B cell (primary cell): ENCODE measurements around the gene LRP4. TPM values are rescaled to one million over a fixed set of nuclear protein-coding genes. Genes with fewer than 3 reads are reported as not detected.

Experiments used
- ATAC-seq: fragments of 200-7000 bp; cut with Tn5 transposase; one replicate; pipeline ENCODE4 v1.10.0; 2021; ENCODE audit warnings: low read depth, mild to moderate bottlenecking, moderate number of reproducible peaks, moderate library complexity
- CTCF ChIA-PET: fragments of 350-600 bp; sonication (Branson Sonifier 250); formaldehyde crosslinking; loops from one replicate; lab custom pipeline; 2021; ENCODE audit warnings: antibody characterized with exemption, inconsistent platforms; lab: Charles Lee
- POLR2A ChIA-PET: fragments of 350-600 bp; sonication (Branson Sonifier 250); formaldehyde crosslinking; loops from one replicate; lab custom pipeline; 2021; ENCODE audit warnings: antibody characterized with exemption; lab: Charles Lee
- DNase-seq: peaks from one replicate; pipeline ENCODE4 v3.0.0; 2013
- H2AFZ ChIP-seq: 2 replicates; pipeline ENCODE4 v1.6.1; 2012; ENCODE audit warnings: mild to moderate bottlenecking, low read depth, low read length; ENCODE audit not compliant: insufficient read depth, poor library complexity, severe bottlenecking
- H3K27ac ChIP-seq, 2 donors: 1 replicate in 1 of 2; 2 replicates in 1 of 2; pipeline ENCODE4 v1.5.1; 2012 to 2013; ENCODE audit warnings: low read length in 2 of 2, mild to moderate bottlenecking in 2 of 2, moderate library complexity in 1 of 2
- H3K27me3 ChIP-seq, 4 experiments: fragments of 200-600 bp in 1 of 4; sonication (generic) in 1 of 4; replicated peaks in 1 of 4; 1 replicate in 2 of 4; 2 replicates in 2 of 4; pipeline versions ENCODE4 v1.6.1 to v1.7.0; 2013 to 2016; ENCODE audit warnings: low read length in 3 of 4, mild to moderate bottlenecking in 2 of 4, mixed read lengths in 1 of 4, moderate library complexity in 1 of 4; ENCODE audit not compliant: insufficient read depth in 4 of 4, control insufficient read depth in 3 of 4; ENCODE audit errors: control extremely low read depth in 1 of 4
- H3K36me3 ChIP-seq, 2 experiments: replicated peaks in 1 of 2; 1 replicate in 1 of 2; 2 replicates in 1 of 2; pipeline versions ENCODE4 v1.6.1 to v1.7.1; 2013; ENCODE audit warnings: low read length in 1 of 2; ENCODE audit not compliant: insufficient read depth in 2 of 2, control insufficient read depth in 1 of 2; ENCODE audit errors: control extremely low read depth in 1 of 2, extremely low read depth in 1 of 2
- H3K4me1 ChIP-seq, 2 donors: fragments of 200-600 bp in 1 of 2; sonication (generic) in 1 of 2; 1 replicate in 1 of 2; 2 replicates in 1 of 2; pipeline versions ENCODE4 v1.5.1 to v1.6.1; 2013 to 2017; ENCODE audit warnings: low read length in 2 of 2; ENCODE audit not compliant: control insufficient read depth in 2 of 2, insufficient read depth in 2 of 2
- H3K4me2 ChIP-seq: replicated peaks from 2 replicates; pipeline ENCODE3; 2012; ENCODE audit warnings: mild to moderate bottlenecking, low read depth, low read length; ENCODE audit not compliant: poor library complexity, severe bottlenecking
- H3K4me3 ChIP-seq, 5 experiments: fragments of 200-600 bp in 1 of 5; sonication (generic) in 1 of 5; 1 replicate in 3 of 5; 2 replicates in 2 of 5; pipeline versions ENCODE4 v1.5.1 to v1.7.0; 2011 to 2016; ENCODE audit warnings: low read length in 4 of 5, mild to moderate bottlenecking in 4 of 5, low read depth in 2 of 5, control low read depth in 1 of 5, moderate library complexity in 1 of 5; ENCODE audit not compliant: insufficient read depth in 1 of 5; ENCODE audit errors: control extremely low read depth in 1 of 5, extremely low read depth in 1 of 5
- H3K79me2 ChIP-seq: fragments of 200-600 bp; sonication (generic); one replicate; pipeline ENCODE4 v1.6.0; 2016; ENCODE audit warnings: low read length; ENCODE audit not compliant: control insufficient read depth, insufficient read depth
- H3K9ac ChIP-seq: fragments of 200-600 bp; sonication (generic); 2 replicates; pipeline ENCODE4 v1.6.1; 2017; ENCODE audit warnings: mild to moderate bottlenecking, low read length, moderate library complexity
- H3K9me3 ChIP-seq, 3 donors: one replicate each; pipeline versions ENCODE4 v1.6.1 to v1.7.1; 2013; ENCODE audit warnings: low read length in 2 of 3; ENCODE audit not compliant: control insufficient read depth in 2 of 3, insufficient read depth in 1 of 3; ENCODE audit errors: control extremely low read depth in 1 of 3
- H4K20me1 ChIP-seq: 2 replicates; pipeline ENCODE4 v1.6.0; 2012; ENCODE audit warnings: mild to moderate bottlenecking, low read length; ENCODE audit not compliant: insufficient read depth, control insufficient read depth, poor library complexity, severe bottlenecking
- H3K27ac Mint-ChIP-seq: one replicate; pipeline ENCODE4 v1.8.0; 2021; ENCODE audit warnings: mixed read lengths
- H3K27me3 Mint-ChIP-seq: one replicate; pipeline ENCODE4 v1.8.0; 2021; ENCODE audit warnings: mixed read lengths
- H3K4me1 Mint-ChIP-seq: one replicate; pipeline ENCODE4 v1.8.0; 2021; ENCODE audit warnings: mixed read lengths
- H3K4me3 Mint-ChIP-seq: one replicate; pipeline ENCODE4 v1.8.0; 2021; ENCODE audit warnings: mixed read lengths
- H3K9me3 Mint-ChIP-seq: one replicate; pipeline ENCODE4 v1.8.0; 2022; ENCODE audit warnings: mixed read lengths; ENCODE audit not compliant: insufficient read depth
- CTCF ChIP-seq: fragments of 200-600 bp; IDR thresholded peaks from one replicate; pipeline ENCODE4 v1.8.0; 2022; ENCODE audit warnings: antibody characterized with exemption, mild to moderate bottlenecking
- EZH2 ChIP-seq: IDR thresholded peaks from 2 replicates; pipeline ENCODE4 v1.6.1; 2012; ENCODE audit warnings: borderline replicate concordance, low read depth, mild to moderate bottlenecking, moderate library complexity, low read length; ENCODE audit not compliant: insufficient read depth, poor library complexity, severe bottlenecking
- WGBS: methylation state at CpG from one replicate; pipeline ENCODE4 v1.1.5; 2013; ENCODE audit warnings: missing lambda C conversion rate; ENCODE audit not compliant: insufficient coverage; 5-methylcytosine and 5-hydroxymethylcytosine counted together
- intact Hi-C: fragments of 100-400 bp; cut with micrococcal nuclease; formaldehyde crosslinking; loops from one replicate; pipeline ENCODE4 v1.10.0; 2022
- polyA plus RNA-seq: library from polyadenylated mRNA; depleted of rRNA; stranded (reverse); fragments of >200 nt; gene quantifications from 2 replicates; pipeline ENCODE4 v1.2.3, GENCODE V29; 2012
- total RNA-seq, 2 donors: library from RNA; stranded (reverse); fragments of 120-200 nt in 1 of 2; gene quantifications; 1 replicate in 1 of 2; 2 replicates in 1 of 2; pipeline versions ENCODE4 v1.2.3 to v1.2.4, GENCODE V29; 2013 to 2022

LRP4 gene
- total and polyA plus RNA-seq, 2 donors (not counting 1 experiment from before 2014, with no cell fraction given): not detected

DNA sequence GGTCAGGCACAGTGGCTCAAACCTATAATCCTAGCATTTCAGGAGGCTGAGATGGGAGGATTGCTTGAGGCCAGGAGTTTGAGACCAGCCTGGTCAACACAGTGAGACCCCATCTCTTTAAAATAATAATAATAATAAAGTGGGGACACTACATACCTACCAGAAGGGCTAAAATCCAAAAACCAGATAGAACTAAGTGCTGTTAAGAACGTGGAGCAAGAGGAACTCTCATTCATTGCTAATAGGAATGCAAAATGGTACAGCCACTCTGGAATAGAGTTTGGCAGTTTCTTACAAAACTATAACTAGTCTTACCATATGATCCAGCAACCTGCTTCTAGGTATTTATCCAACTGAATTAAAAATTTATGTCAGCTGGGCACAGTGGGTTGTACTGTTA lies 81.9 kb downstream of the LRP4 start:
- no CpG with 5 or more reads among the region's 1 CpG for WGBS
- H3K4me1 ChIP-seq: no peaks in the 10 kb centered on the region
- no peaks in the 10 kb centered on the region for H3K27me3 Mint-ChIP-seq

GRCh38 chr11:46835897-46836296 lies 82.5 kb downstream of the LRP4 start:
- Histone ChIP-seq H3K4me2 (no peak overlapping the region), H3K36me3 (peaks cover 0 to 3% of the 10 kb centered on the region in 2 experiments), H3K79me2 (peaks cover 95% of the 10 kb centered on the region), H3K9me3 (no peaks in the 10 kb centered on the region), H3K27me3 (no peaks in the 10 kb centered on the region), H3K9ac (no peak overlapping the region), H3K4me3 (no peak overlapping the region), H3K27ac (no peak overlapping the region), H2AFZ (no peak overlapping the region), H4K20me1 (peaks cover 15% of the 10 kb centered on the region), H3K4me1 (no peaks in the 10 kb centered on the region)
- POLR2A ChIA-PET: no interaction called here
- no peaks in the 10 kb centered on the region for H3K27me3 Mint-ChIP-seq
- H3K27ac Mint-ChIP-seq: no peak overlapping the region
- peaks cover 9% of the 10 kb centered on the region for H3K4me1 Mint-ChIP-seq
- CTCF ChIA-PET: interaction anchor here (0.6 kb wide), 2 partner anchors 12 to 52 kb away, joined by 3 to 4 read pairs; no protein-coding TSS in a partner anchor
- TF ChIP-seq CTCF: no peak
- TF ChIP-seq EZH2: no peak
- 100% methylated on average over 1 of the region's 3 CpGs for WGBS
- no peak overlapping the region for H3K4me3 Mint-ChIP-seq
- no peaks in the 10 kb centered on the region for H3K9me3 Mint-ChIP-seq
- ATAC-seq: no peak
- DNase-seq: no peak
- intact Hi-C loops: no loop called here

More for the DNA sequence above, 81.9 kb downstream of the LRP4 start:
- H3K36me3 ChIP-seq: peaks cover 0 to 3% of the 10 kb centered on the region in 2 experiments
- H3K9ac ChIP-seq: no peak overlapping the region
- TF ChIP-seq CTCF: no peak
- TF ChIP-seq EZH2: no peak
- Mint-ChIP-seq H3K4me1 (peaks cover 9% of the 10 kb centered on the region), H3K27ac (no peak overlapping the region), H3K9me3 (no peaks in the 10 kb centered on the region), H3K4me3 (no peak overlapping the region)
- CTCF ChIA-PET: no interaction called here
- H3K27me3 ChIP-seq: no peaks in the 10 kb centered on the region
- peaks cover 96% of the 10 kb centered on the region for H3K79me2 ChIP-seq
- H2AFZ ChIP-seq: no peak overlapping the region
- H4K20me1 ChIP-seq: peaks cover 20% of the 10 kb centered on the region
- intact Hi-C loops: no loop called here
- no peak overlapping the region for H3K4me3 ChIP-seq
- H3K27ac ChIP-seq: no peak overlapping the region
- POLR2A ChIA-PET: no interaction called here
- H3K9me3 ChIP-seq: no peaks in the 10 kb centered on the region
- ATAC-seq (no peak), DNase-seq (no peak)
- no peak overlapping the region for H3K4me2 ChIP-seq
